ENCODE results near the gene MAMDC4. TPM values are rescaled to one million over a fixed set of nuclear protein-coding genes. Genes with fewer than 3 reads are reported as not detected.

MAMDC4 gene
- total RNA-seq, 1 experiment from 2014 or later: 6.7 TPM

- TF ChIP-seq NR2C2 (CRISPR knock-in tag; IDR thresholded peaks at IDR 0.05) (no peak), TP53 (CRISPR knock-in tag; IDR thresholded peaks at IDR 0.05) (no peak), TEAD4 (CRISPR knock-in tag; IDR thresholded peaks at IDR 0.05) (no peak), ZNF416 (CRISPR knock-in tag; IDR thresholded peaks at IDR 0.05) (no peak), CREB1 (CRISPR knock-in tag; IDR thresholded peaks at IDR 0.05) (no peak), ESRRA (CRISPR knock-in tag; IDR thresholded peaks at IDR 0.05; ENCODE audit: borderline replicate concordance) (no peak), ZNF317 (CRISPR knock-in tag; IDR thresholded peaks at IDR 0.05; ENCODE audit: borderline replicate concordance, low read depth) (no peak), PRRX2 (CRISPR knock-in tag; IDR thresholded peaks at IDR 0.05) (no peak), NFYB (CRISPR knock-in tag; conservative IDR thresholded peaks at IDR 0.05; ENCODE audit: low read depth) (no peak), ZBTB21 (CRISPR knock-in tag; IDR thresholded peaks at IDR 0.05; ENCODE audit: borderline replicate concordance) (no peak), ETV6 (CRISPR knock-in tag; IDR thresholded peaks at IDR 0.05) (no peak), MYBL2 (CRISPR knock-in tag; IDR thresholded peaks at IDR 0.05) (no peak), ZBTB43 (CRISPR knock-in tag; IDR thresholded peaks at IDR 0.05) (no peak), OVOL2 (CRISPR knock-in tag; IDR thresholded peaks at IDR 0.05; ENCODE audit: borderline replicate concordance) (no peak), ZSCAN18 (CRISPR knock-in tag; IDR thresholded peaks at IDR 0.05) (no peak), NR1H2 (CRISPR knock-in tag; IDR thresholded peaks at IDR 0.05) (no peak)
- TF ChIP-seq, protein P1, sequence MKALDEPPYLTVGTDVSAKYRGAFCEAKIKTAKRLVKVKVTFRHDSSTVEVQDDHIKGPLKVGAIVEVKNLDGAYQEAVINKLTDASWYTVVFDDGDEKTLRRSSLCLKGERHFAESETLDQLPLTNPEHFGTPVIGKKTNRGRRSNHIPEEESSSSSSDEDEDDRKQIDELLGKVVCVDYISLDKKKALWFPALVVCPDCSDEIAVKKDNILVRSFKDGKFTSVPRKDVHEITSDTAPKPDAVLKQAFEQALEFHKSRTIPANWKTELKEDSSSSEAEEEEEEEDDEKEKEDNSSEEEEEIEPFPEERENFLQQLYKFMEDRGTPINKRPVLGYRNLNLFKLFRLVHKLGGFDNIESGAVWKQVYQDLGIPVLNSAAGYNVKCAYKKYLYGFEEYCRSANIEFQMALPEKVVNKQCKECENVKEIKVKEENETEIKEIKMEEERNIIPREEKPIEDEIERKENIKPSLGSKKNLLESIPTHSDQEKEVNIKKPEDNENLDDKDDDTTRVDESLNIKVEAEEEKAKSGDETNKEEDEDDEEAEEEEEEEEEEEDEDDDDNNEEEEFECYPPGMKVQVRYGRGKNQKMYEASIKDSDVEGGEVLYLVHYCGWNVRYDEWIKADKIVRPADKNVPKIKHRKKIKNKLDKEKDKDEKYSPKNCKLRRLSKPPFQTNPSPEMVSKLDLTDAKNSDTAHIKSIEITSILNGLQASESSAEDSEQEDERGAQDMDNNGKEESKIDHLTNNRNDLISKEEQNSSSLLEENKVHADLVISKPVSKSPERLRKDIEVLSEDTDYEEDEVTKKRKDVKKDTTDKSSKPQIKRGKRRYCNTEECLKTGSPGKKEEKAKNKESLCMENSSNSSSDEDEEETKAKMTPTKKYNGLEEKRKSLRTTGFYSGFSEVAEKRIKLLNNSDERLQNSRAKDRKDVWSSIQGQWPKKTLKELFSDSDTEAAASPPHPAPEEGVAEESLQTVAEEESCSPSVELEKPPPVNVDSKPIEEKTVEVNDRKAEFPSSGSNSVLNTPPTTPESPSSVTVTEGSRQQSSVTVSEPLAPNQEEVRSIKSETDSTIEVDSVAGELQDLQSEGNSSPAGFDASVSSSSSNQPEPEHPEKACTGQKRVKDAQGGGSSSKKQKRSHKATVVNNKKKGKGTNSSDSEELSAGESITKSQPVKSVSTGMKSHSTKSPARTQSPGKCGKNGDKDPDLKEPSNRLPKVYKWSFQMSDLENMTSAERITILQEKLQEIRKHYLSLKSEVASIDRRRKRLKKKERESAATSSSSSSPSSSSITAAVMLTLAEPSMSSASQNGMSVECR (CRISPR knock-in tag; IDR thresholded peaks at IDR 0.05; ENCODE audit: borderline replicate concordance): no peak
- TF ChIP-seq, protein P2, sequence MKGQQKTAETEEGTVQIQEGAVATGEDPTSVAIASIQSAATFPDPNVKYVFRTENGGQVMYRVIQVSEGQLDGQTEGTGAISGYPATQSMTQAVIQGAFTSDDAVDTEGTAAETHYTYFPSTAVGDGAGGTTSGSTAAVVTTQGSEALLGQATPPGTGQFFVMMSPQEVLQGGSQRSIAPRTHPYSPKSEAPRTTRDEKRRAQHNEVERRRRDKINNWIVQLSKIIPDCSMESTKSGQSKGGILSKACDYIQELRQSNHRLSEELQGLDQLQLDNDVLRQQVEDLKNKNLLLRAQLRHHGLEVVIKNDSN (CRISPR knock-in tag; IDR thresholded peaks at IDR 0.05): no peak
- TF ChIP-seq, protein P3, sequence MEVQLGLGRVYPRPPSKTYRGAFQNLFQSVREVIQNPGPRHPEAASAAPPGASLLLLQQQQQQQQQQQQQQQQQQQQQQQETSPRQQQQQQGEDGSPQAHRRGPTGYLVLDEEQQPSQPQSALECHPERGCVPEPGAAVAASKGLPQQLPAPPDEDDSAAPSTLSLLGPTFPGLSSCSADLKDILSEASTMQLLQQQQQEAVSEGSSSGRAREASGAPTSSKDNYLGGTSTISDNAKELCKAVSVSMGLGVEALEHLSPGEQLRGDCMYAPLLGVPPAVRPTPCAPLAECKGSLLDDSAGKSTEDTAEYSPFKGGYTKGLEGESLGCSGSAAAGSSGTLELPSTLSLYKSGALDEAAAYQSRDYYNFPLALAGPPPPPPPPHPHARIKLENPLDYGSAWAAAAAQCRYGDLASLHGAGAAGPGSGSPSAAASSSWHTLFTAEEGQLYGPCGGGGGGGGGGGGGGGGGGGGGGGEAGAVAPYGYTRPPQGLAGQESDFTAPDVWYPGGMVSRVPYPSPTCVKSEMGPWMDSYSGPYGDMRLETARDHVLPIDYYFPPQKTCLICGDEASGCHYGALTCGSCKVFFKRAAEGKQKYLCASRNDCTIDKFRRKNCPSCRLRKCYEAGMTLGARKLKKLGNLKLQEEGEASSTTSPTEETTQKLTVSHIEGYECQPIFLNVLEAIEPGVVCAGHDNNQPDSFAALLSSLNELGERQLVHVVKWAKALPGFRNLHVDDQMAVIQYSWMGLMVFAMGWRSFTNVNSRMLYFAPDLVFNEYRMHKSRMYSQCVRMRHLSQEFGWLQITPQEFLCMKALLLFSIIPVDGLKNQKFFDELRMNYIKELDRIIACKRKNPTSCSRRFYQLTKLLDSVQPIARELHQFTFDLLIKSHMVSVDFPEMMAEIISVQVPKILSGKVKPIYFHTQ (CRISPR knock-in tag; IDR thresholded peaks at IDR 0.05): no peak
- TF ChIP-seq, protein P4, sequence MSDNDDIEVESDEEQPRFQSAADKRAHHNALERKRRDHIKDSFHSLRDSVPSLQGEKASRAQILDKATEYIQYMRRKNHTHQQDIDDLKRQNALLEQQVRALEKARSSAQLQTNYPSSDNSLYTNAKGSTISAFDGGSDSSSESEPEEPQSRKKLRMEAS (CRISPR knock-in tag; IDR thresholded peaks at IDR 0.05): no peak
- no peak for ATAC-seq
- Mint-ChIP-seq H3K36me3 (peaks cover 13% of the 10 kb centered on the region), H3K4me3 (no peak overlapping the region), H3K27me3 (ENCODE audit: low read depth) (no peaks in the 10 kb centered on the region), H3K27ac (no peak overlapping the region), H3K4me1 (peaks cover 12% of the 10 kb centered on the region), H3K9me3 (no peaks in the 10 kb centered on the region)
- ChIA-PET POLR2A (no interaction called here), CTCF (interaction anchor here (0.9 to 1.6 kb wide), 4 partner anchors 22 to 221 kb away, joined by 3 read pairs; no protein-coding TSS in a partner anchor)
- DNase-seq (ENCODE audit: low spot score): peak; percentile 23
These were observed 26.6 kb upstream of the MAMDC4 start for GRCh38 chr9:136825295-136826187.
